HL-60 (cell line): ENCODE results near the gene PDE8A.

Experiments used
- GABPA ChIP-seq: IDR thresholded peaks from 2 replicates; pipeline ENCODE4 v1.6.1; 2012; ENCODE audit warnings: low read depth
- TF ChIP-seq, protein P1 (sequence below): IDR thresholded peaks from one replicate; pipeline ENCODE4 v1.5.1; 2011; ENCODE audit warnings: low read length, control low read depth, inconsistent platforms; ENCODE audit not compliant: insufficient read depth

DNA sequence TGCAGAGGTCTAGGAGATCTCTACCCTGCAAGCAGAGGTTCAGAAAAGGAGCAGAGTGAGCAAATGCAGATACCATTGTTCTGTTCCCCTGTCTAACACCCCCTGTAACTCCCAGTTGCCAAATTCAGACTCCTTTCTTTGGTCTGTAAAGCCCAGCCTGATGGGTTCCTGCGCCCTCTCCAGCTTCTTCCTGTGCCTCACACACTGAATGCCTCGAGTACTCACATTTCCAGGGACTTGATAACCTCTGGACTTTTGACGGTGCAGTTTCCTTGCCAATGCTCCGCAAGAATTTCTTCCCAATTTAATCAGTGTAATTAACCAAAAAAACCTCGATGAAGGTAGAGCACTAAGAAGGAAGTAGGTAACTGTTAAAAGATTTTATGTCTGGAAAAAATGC lies 19.3 kb downstream of the PDE8A start:
- TF ChIP-seq, protein P1, sequence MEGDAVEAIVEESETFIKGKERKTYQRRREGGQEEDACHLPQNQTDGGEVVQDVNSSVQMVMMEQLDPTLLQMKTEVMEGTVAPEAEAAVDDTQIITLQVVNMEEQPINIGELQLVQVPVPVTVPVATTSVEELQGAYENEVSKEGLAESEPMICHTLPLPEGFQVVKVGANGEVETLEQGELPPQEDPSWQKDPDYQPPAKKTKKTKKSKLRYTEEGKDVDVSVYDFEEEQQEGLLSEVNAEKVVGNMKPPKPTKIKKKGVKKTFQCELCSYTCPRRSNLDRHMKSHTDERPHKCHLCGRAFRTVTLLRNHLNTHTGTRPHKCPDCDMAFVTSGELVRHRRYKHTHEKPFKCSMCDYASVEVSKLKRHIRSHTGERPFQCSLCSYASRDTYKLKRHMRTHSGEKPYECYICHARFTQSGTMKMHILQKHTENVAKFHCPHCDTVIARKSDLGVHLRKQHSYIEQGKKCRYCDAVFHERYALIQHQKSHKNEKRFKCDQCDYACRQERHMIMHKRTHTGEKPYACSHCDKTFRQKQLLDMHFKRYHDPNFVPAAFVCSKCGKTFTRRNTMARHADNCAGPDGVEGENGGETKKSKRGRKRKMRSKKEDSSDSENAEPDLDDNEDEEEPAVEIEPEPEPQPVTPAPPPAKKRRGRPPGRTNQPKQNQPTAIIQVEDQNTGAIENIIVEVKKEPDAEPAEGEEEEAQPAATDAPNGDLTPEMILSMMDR, result no peak
- TF ChIP-seq GABPA, result no peak
